Endodermal cell (in vitro differentiated cells): Measurements from ENCODE around the gene SLC35G3. TPM values are rescaled to one million over a fixed set of nuclear protein-coding genes. Genes with fewer than 3 reads are reported as not detected.
A peak's percentile ranks its signal among the peaks of the same experiment; 100 is the strongest.

Experiments used
- DNase-seq: peaks from one replicate; pipeline ENCODE4 v3.0.0-alpha.2; 2017
- H3K27ac ChIP-seq: 2 replicates; pipeline ENCODE4 v1.5.1; 2013; ENCODE audit warnings: mild to moderate bottlenecking, low read depth, low read length, moderate library complexity
- H3K27me3 ChIP-seq: 2 replicates; pipeline ENCODE4 v1.6.1; 2013; ENCODE audit warnings: mild to moderate bottlenecking, low read length, moderate library complexity; ENCODE audit not compliant: insufficient read depth, control insufficient read depth, poor library complexity, severe bottlenecking
- H3K36me3 ChIP-seq: 2 replicates; pipeline ENCODE4 v1.7.0; 2013; ENCODE audit warnings: mild to moderate bottlenecking, low read length, moderate library complexity; ENCODE audit not compliant: control insufficient read depth, insufficient read depth
- H3K4me1 ChIP-seq: one replicate; pipeline ENCODE4 v1.7.0; 2013; ENCODE audit warnings: low read length; ENCODE audit not compliant: control insufficient read depth, insufficient read depth
- H3K4me3 ChIP-seq: 2 replicates; pipeline ENCODE4 v1.5.1; 2013; ENCODE audit warnings: mild to moderate bottlenecking, low read length, moderate library complexity
- H3K9ac ChIP-seq: 2 replicates; pipeline ENCODE4 v1.6.1; 2013; ENCODE audit warnings: mild to moderate bottlenecking, low read length, moderate library complexity; ENCODE audit not compliant: poor library complexity, severe bottlenecking; ENCODE audit errors: extremely low read depth
- H3K9me3 ChIP-seq: 2 replicates; pipeline ENCODE4 v1.6.1; 2013; ENCODE audit warnings: mild to moderate bottlenecking, low read length, moderate library complexity; ENCODE audit not compliant: control insufficient read depth
- H3K27ac Mint-ChIP-seq: 2 replicates; pipeline ENCODE4 v1.8.0; 2020; ENCODE audit warnings: mixed read lengths
- H3K27me3 Mint-ChIP-seq: 2 replicates; pipeline ENCODE4 v1.8.0; 2021; ENCODE audit warnings: mild to moderate bottlenecking, mixed read lengths; ENCODE audit not compliant: insufficient read depth
- H3K36me3 Mint-ChIP-seq: 2 replicates; pipeline ENCODE4 v1.8.0; 2020; ENCODE audit warnings: low read depth, mixed read lengths
- H3K4me1 Mint-ChIP-seq: 2 replicates; pipeline ENCODE4 v1.8.0; 2020; ENCODE audit warnings: mixed read lengths
- H3K4me3 Mint-ChIP-seq: 2 replicates; pipeline ENCODE4 v1.8.0; 2020; ENCODE audit warnings: mild to moderate bottlenecking, moderate library complexity, mixed read lengths
- H3K9me3 Mint-ChIP-seq: 2 replicates; pipeline ENCODE4 v1.8.0; 2020; ENCODE audit warnings: mild to moderate bottlenecking, mixed read lengths
- WGBS, 2 experiments: methylation state at CpG; one replicate each; pipeline versions ENCODE4 v1.1.5 to v1.1.7; 2013; ENCODE audit warnings: missing lambda C conversion rate in 2 of 2, mixed read lengths in 1 of 2; ENCODE audit not compliant: insufficient coverage in 1 of 2, insufficient read length in 1 of 2; 5-methylcytosine and 5-hydroxymethylcytosine counted together
- total RNA-seq, 2 donors: library from RNA; stranded (reverse); fragmentation: NEBNext Ultra II Directional in 1 of 2; extraction: Animal tissue kit (Norgen Biotek cat#: 25700) in 1 of 2; gene quantifications; 2 replicates in 1 of 2; 3 replicates in 1 of 2; pipeline ENCODE4 v1.2.1, GENCODE V29; 2021
- TF ChIP-seq, protein P1 (sequence below): fragments of 200-600 bp; sonication (generic); conservative IDR thresholded peaks from 2 replicates; pipeline ENCODE4 v1.5.0; 2021; ENCODE audit warnings: antibody characterized with exemption, mild to moderate bottlenecking

The SLC35G3 gene
- total RNA-seq, 2 donors from 2014 or later: not detected

DNA sequence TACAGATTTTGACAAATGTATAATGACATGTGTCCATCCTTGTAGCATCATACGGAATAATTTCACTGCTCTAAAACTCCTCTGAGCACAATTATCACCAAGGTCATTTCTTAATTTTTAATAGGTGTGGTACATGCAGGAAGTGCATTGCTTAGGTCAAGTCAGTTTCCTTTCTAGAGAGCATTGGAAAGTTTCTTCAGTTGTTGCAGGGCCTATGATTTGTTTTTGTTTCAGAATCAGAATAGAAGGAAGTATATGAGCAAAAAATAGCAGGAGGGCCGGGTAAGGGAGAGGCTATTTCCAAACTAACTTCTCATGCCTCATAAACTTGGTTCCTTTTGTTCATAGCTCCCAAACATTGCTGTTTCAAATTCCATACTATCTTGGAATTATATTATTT lies 24.7 kb upstream of the SLC35G3 start:
- Mint-ChIP-seq H3K4me3 (no peak overlapping the region), H3K9me3 (peaks cover 5% of the 10 kb centered on the region), H3K4me1 (no peaks in the 10 kb centered on the region), H3K27ac (no peak overlapping the region), H3K36me3 (no peaks in the 10 kb centered on the region), H3K27me3 (peaks cover 4% of the 10 kb centered on the region)
- Histone ChIP-seq H3K36me3 (no peaks in the 10 kb centered on the region), H3K4me3 (no peak overlapping the region), H3K27me3 (peaks cover 6% of the 10 kb centered on the region), H3K9me3 (peaks cover 10% of the 10 kb centered on the region), H3K27ac (no peak overlapping the region), H3K4me1 (no peaks in the 10 kb centered on the region), H3K9ac (no peak overlapping the region)
- DNase-seq: no peak
- TF ChIP-seq, protein P1, sequence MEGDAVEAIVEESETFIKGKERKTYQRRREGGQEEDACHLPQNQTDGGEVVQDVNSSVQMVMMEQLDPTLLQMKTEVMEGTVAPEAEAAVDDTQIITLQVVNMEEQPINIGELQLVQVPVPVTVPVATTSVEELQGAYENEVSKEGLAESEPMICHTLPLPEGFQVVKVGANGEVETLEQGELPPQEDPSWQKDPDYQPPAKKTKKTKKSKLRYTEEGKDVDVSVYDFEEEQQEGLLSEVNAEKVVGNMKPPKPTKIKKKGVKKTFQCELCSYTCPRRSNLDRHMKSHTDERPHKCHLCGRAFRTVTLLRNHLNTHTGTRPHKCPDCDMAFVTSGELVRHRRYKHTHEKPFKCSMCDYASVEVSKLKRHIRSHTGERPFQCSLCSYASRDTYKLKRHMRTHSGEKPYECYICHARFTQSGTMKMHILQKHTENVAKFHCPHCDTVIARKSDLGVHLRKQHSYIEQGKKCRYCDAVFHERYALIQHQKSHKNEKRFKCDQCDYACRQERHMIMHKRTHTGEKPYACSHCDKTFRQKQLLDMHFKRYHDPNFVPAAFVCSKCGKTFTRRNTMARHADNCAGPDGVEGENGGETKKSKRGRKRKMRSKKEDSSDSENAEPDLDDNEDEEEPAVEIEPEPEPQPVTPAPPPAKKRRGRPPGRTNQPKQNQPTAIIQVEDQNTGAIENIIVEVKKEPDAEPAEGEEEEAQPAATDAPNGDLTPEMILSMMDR: no peak
- 92% methylated on average over 2 of the region's 2 CpGs; no CpG with 5 or more reads in 1 of the 2 experiments for WGBS, 2 experiments

DNA sequence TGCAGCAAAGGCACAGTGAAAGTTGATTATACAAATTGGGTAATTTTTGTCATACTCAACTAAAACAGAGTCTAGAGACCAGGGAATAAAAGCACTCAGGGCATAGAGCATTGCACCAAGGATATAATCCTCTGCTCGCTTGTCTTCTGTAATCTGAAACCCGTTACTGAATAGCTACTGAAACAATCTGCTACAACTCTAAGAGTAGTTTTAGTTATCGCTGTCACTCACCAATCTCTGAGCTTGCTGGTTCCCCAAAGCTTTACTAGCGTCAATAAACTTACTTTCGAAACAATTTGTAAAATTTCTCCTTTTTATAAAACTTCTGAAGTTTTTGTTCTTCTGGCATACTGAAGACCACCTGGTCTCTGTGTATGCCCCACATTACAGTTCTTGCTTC lies 22.9 kb upstream of the SLC35G3 start:
- no peaks in the 10 kb centered on the region for H3K36me3 Mint-ChIP-seq
- no peak overlapping the region for H3K9ac ChIP-seq
- no peak overlapping the region for H3K4me3 ChIP-seq
- no peaks in the 10 kb centered on the region for H3K9me3 ChIP-seq
- no peak overlapping the region for H3K4me3 Mint-ChIP-seq
- WGBS, 2 experiments: 83 to 88% methylated on average over 5 of the region's 5 CpGs
- H3K27ac Mint-ChIP-seq: no peak overlapping the region
- peaks cover 6% of the 10 kb centered on the region for H3K27me3 ChIP-seq
- peaks cover 4% of the 10 kb centered on the region for H3K27me3 Mint-ChIP-seq
- H3K36me3 ChIP-seq: no peaks in the 10 kb centered on the region
- no peaks in the 10 kb centered on the region for H3K9me3 Mint-ChIP-seq
- H3K4me1 Mint-ChIP-seq: no peaks in the 10 kb centered on the region
- H3K27ac ChIP-seq: no peak overlapping the region
- TF ChIP-seq, protein P1: no peak
- no peak for DNase-seq
- H3K4me1 ChIP-seq: no peaks in the 10 kb centered on the region

DNA sequence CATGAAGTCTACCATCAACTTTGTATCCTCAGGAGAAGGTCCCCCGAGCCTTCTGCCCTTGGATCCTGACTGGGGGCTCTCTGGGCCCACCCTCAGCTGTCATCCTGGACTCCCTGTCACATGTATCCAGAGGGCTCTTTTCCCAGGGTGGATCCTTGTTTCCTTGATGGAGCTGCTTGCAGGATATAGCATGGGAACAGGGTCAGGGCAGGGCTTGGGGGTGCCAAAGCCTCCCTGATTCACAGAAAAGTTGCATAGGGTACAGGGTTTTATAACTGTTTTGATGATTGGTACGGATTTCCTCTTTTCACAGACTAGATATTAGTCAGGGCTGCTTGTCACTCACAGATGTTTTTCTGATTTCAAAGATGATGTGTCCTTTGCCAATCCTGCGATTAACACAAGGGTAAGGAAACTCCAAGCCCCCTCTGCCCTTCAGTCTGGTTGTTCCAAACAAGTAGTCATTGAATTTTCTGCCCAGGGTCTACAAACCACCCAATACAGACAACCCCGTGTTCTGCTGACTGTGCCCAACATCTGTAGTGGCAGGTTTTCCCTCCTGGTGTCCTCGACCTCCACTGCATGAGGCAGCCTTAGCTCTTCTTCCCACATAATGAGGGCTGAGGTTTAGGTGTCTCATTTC lies 20.6 kb upstream of the SLC35G3 start:
- Mint-ChIP-seq H3K36me3 (no peaks in the 10 kb centered on the region), H3K27ac (no peak overlapping the region), H3K4me1 (no peaks in the 10 kb centered on the region), H3K9me3 (no peaks in the 10 kb centered on the region), H3K4me3 (no peak overlapping the region), H3K27me3 (peaks cover 11% of the 10 kb centered on the region)
- DNase-seq: no peak
- TF ChIP-seq, protein P1: peak; percentile 11
- H3K4me1 ChIP-seq: no peaks in the 10 kb centered on the region
- no peak overlapping the region for H3K27ac ChIP-seq
- 78 to 100% methylated on average over 1 to 4 of the region's 5 CpGs for WGBS, 2 experiments
- no peak overlapping the region for H3K9ac ChIP-seq
- H3K36me3 ChIP-seq: no peaks in the 10 kb centered on the region
- no peaks in the 10 kb centered on the region for H3K9me3 ChIP-seq
- peaks cover 12% of the 10 kb centered on the region for H3K27me3 ChIP-seq
- no peak overlapping the region for H3K4me3 ChIP-seq
